ENCODE measurements around the gene HOXB1.

DNA sequence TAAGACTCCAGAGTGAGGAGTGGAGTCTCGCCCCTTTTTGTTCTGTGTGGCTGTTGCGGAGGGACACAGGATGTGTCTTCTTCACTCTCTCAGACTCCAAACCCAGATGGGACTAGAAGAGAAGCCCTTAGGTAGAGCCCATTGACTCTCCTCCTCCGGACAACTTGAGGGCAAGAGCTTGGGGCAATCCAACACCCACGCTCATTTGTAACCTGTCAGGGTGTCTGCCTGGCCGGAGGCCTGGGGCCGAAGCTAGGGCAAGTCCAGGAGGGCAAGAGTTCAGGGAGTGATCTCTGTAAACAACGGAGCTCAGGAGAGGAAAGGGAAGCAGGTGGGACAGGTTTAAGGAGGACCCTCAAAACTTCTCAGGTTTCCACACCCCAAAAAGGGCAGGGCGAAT is 1.4 kb upstream of the HOXB1 start:
- TF ChIP-seq, protein P1, sequence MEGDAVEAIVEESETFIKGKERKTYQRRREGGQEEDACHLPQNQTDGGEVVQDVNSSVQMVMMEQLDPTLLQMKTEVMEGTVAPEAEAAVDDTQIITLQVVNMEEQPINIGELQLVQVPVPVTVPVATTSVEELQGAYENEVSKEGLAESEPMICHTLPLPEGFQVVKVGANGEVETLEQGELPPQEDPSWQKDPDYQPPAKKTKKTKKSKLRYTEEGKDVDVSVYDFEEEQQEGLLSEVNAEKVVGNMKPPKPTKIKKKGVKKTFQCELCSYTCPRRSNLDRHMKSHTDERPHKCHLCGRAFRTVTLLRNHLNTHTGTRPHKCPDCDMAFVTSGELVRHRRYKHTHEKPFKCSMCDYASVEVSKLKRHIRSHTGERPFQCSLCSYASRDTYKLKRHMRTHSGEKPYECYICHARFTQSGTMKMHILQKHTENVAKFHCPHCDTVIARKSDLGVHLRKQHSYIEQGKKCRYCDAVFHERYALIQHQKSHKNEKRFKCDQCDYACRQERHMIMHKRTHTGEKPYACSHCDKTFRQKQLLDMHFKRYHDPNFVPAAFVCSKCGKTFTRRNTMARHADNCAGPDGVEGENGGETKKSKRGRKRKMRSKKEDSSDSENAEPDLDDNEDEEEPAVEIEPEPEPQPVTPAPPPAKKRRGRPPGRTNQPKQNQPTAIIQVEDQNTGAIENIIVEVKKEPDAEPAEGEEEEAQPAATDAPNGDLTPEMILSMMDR (IDR thresholded peaks at IDR 0.05; ENCODE audit: borderline replicate concordance, extremely low read depth, low read length, poor library complexity, severe bottlenecking): no peak
- TF ChIP-seq EZH2 (IDR thresholded peaks at IDR 0.05; ENCODE audit: borderline replicate concordance, low read depth, low read length, severe bottlenecking): no peak

All from DND-41 (cell line).